Measurements from ENCODE around the gene RCHY1.
A peak's percentile ranks its signal among the peaks of the same experiment; 100 is the strongest.
"Not testable (repeated sequence)": the region's sequence is repeated elsewhere in the genome, so short reads cannot be mapped to it uniquely, and the experiment has no call there.

RCHY1 gene

GRCh38 chr4:75514131-75514948 is at the start of gene RCHY1, which contains the start of gene THAP6:
RCHY1 (minus strand) TSS chr4:75514403; CDS start chr4:75514286, 117 bp downstream.
THAP6 (plus strand) TSS chr4:75514473; CDS start chr4:75515453, 980 bp downstream.
- DNase-seq (ENCODE audit: low read depth): peak; percentile 88

- no peak for DNase-seq (ENCODE audit: low read depth)
Observed at GRCh38 chr4:75561789-75562188, 47.6 kb upstream of the RCHY1 start.

- DNase-seq (ENCODE audit: low read depth): no peak
Observed at GRCh38 chr4:75557696-75558095, 43.5 kb upstream of the RCHY1 start.

- peak; percentile 6 for DNase-seq (ENCODE audit: low read depth)
Observed at GRCh38 chr4:75555294-75556164, 41.3 kb upstream of the RCHY1 start, which contains the start of gene ODAPH. ODAPH (plus strand) TSS chr4:75556066; CDS start chr4:75556083, 17 bp downstream.

GRCh38 chr4:75552452-75552851 is 38.2 kb upstream of the RCHY1 start:
- DNase-seq (ENCODE audit: low read depth): no peak

GRCh38 chr4:75549019-75549418 is 34.8 kb upstream of the RCHY1 start:
- no peak for DNase-seq (ENCODE audit: low read depth)

GRCh38 chr4:75547647-75548387 is 33.6 kb upstream of the RCHY1 start:
- DNase-seq (ENCODE audit: low read depth): no peak

- DNase-seq (ENCODE audit: low read depth): no peak
Observed at GRCh38 chr4:75545526-75545925, 31.3 kb upstream of the RCHY1 start.

GRCh38 chr4:75544870-75545269 is 30.7 kb upstream of the RCHY1 start:
- DNase-seq (ENCODE audit: low read depth): no peak

- not testable (repeated sequence) for DNase-seq (ENCODE audit: low read depth)
Observed at GRCh38 chr4:75544220-75544619, 30.0 kb upstream of the RCHY1 start.

- no peak for DNase-seq (ENCODE audit: low read depth)
Observed at GRCh38 chr4:75542824-75543223, 28.6 kb upstream of the RCHY1 start.

GRCh38 chr4:75537308-75537707 is 23.1 kb upstream of the RCHY1 start:
- not testable (repeated sequence) for DNase-seq (ENCODE audit: low read depth)

GRCh38 chr4:75533926-75534325 is 19.7 kb upstream of the RCHY1 start:
- not testable (repeated sequence) for DNase-seq (ENCODE audit: low read depth)

- DNase-seq (ENCODE audit: low read depth): not testable (repeated sequence)
Observed at GRCh38 chr4:75533339-75533887, 19.2 kb upstream of the RCHY1 start.

- not testable (repeated sequence) for DNase-seq (ENCODE audit: low read depth)
Observed at GRCh38 chr4:75531536-75532143, 17.4 kb upstream of the RCHY1 start.

- DNase-seq (ENCODE audit: low read depth): no peak
Observed at GRCh38 chr4:75530556-75531322, 16.5 kb upstream of the RCHY1 start.

- DNase-seq (ENCODE audit: low read depth): no peak
Observed at GRCh38 chr4:75527482-75527881, 13.3 kb upstream of the RCHY1 start.

- DNase-seq (ENCODE audit: low read depth): no peak
Observed at GRCh38 chr4:75525910-75526309, 11.7 kb upstream of the RCHY1 start.

- DNase-seq (ENCODE audit: low read depth): no peak
Observed at GRCh38 chr4:75525086-75525485, 10.9 kb upstream of the RCHY1 start.

- DNase-seq (ENCODE audit: low read depth): not testable (repeated sequence)
Observed at GRCh38 chr4:75519452-75519851, 5.2 kb upstream of the RCHY1 start.

Measured in activated T-cell treated with anti-CD3 and anti-CD28 coated beads for 24 hours (primary cell).